Measurements from ENCODE around the gene SRA1.

The SRA1 gene

DNA sequence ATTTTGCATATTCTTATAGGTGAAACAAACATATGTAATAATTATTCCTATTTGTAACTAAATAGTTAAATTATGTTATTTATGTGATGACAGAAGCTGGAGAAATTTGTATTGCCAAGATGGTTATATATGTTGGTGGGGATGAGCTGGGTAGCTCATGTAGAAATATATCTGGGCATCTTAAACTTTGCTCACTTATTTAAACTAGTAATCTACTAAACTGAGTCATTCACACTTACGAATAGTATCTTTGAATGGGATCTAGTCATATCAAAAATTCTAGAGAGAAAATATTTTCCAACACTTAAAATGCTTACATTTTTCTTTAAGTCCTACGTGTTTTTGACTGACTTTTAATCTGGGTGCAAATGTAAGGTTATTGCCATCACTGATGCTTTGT lies 54.4 kb downstream of the SRA1 start:
- H3K9me3 ChIP-seq (ENCODE audit: control insufficient read depth, insufficient read depth, low read length): no peaks in the 10 kb centered on the region
- peaks cover 8% of the 10 kb centered on the region for H3K36me3 ChIP-seq (ENCODE audit: insufficient read depth, low read length)
- H3K9ac ChIP-seq (ENCODE audit: low read depth, low read length): no peak overlapping the region
- H3K4me1 ChIP-seq (ENCODE audit: insufficient read depth, low read length): no peaks in the 10 kb centered on the region
